WTC11 (cell line): ENCODE measurements around the gene DNAJC18.

Experiments used
- ATF2 ChIP-seq: sonication (generic); formaldehyde crosslinking; IDR thresholded peaks from 2 replicates; pipeline ENCODE4 v1.8.1; 2022; ENCODE audit warnings: low read depth, missing genetic modification reagents, borderline replicate concordance
- CTCF ChIP-seq: fragments of 200-600 bp; IDR thresholded peaks from 2 replicates; pipeline ENCODE4 v1.8.0; 2022; ENCODE audit warnings: antibody characterized with exemption
- E2F4 ChIP-seq: sonication (generic); formaldehyde crosslinking; IDR thresholded peaks from 2 replicates; pipeline ENCODE4 v1.8.1; 2022; ENCODE audit warnings: low read depth, mild to moderate bottlenecking, moderate library complexity, missing genetic modification reagents, borderline replicate concordance
- FOXP4 ChIP-seq: sonication (generic); formaldehyde crosslinking; IDR thresholded peaks from 2 replicates; pipeline ENCODE4 v1.8.0; 2022; ENCODE audit warnings: mild to moderate bottlenecking, missing genetic modification reagents
- ZNF317 ChIP-seq: sonication (generic); formaldehyde crosslinking; IDR thresholded peaks from 2 replicates; pipeline ENCODE4 v1.8.1; 2023; ENCODE audit warnings: low read depth, mild to moderate bottlenecking, moderate library complexity, missing genetic modification reagents, borderline replicate concordance

- TF ChIP-seq ATF2 (no peak), E2F4 (CRISPR knock-in tag) (no peak), CTCF (no peak), ZNF317 (CRISPR knock-in tag) (no peak), FOXP4 (CRISPR knock-in tag) (no peak)
These were observed 24.7 kb downstream of the DNAJC18 start for GRCh38 chr5:139414581-139415130.
